Adrenal gland (tissue), 5 donors: ENCODE results near the gene FAM9C.

ENCODE experiments used
- CTCF ChIP-seq, 6 experiments: fragments of 450-650 bp in 4 of 6; fragments of 200-600 bp in 2 of 6; sonication (generic) in 1 of 6; IDR thresholded peaks; 1 replicate in 5 of 6; 2 replicates in 1 of 6; pipeline versions ENCODE4 v1.5.1 to v1.8.0; 2016 to 2021; ENCODE audit warnings: antibody characterized with exemption in 6 of 6, mild to moderate bottlenecking in 2 of 6, moderate library complexity in 1 of 6
- POLR2A ChIP-seq, 2 donors: fragments of 450-650 bp; IDR thresholded peaks; one replicate each; pipeline ENCODE4 v1.6.1; 2017; ENCODE audit warnings: antibody characterized with exemption in 2 of 2, mild to moderate bottlenecking in 2 of 2, moderate library complexity in 1 of 2
- donor health status: DM: no; HTN: no; CAD: no.

GRCh38 chrX:13074297-13075262, 30.2 kb upstream of the FAM9C start:
- TF ChIP-seq CTCF (IDR thresholded peaks at IDR 0.05) (no peak), POLR2A (IDR thresholded peaks at IDR 0.05) (no peak)
